H1 (cell line): ENCODE data around the gene CSF2RB. TPM values are rescaled to one million over a fixed set of nuclear protein-coding genes. Genes with fewer than 3 reads are reported as not detected.

ENCODE experiments used
- BACH1 ChIP-seq: IDR thresholded peaks from 2 replicates; pipeline ENCODE4 v1.6.1; 2012; ENCODE audit warnings: low read length, improper control_type of control experiment
- EZH2 ChIP-seq: fragments of 200-600 bp; sonication (generic); IDR thresholded peaks from 2 replicates; pipeline ENCODE4 v1.7.1; 2012; ENCODE audit warnings: low read depth, mild to moderate bottlenecking, moderate library complexity, low read length, inconsistent platforms; ENCODE audit not compliant: severe bottlenecking
- FOSL1 ChIP-seq: IDR thresholded peaks from 2 replicates; pipeline ENCODE4 v1.6.1; 2011; ENCODE audit warnings: mild to moderate bottlenecking, low read depth, low read length, moderate library complexity; ENCODE audit not compliant: insufficient read depth
- POLR2A ChIP-seq, 2 experiments: IDR thresholded peaks; 1 replicate in 1 of 2; 2 replicates in 1 of 2; pipeline ENCODE4 v1.6.1; 2011; ENCODE audit warnings: low read depth in 2 of 2, low read length in 2 of 2, mild to moderate bottlenecking in 2 of 2; ENCODE audit errors: control extremely low read depth in 1 of 2
- RAD21 ChIP-seq, 2 experiments: IDR thresholded peaks in 1 of 2; conservative IDR thresholded peaks in 1 of 2; 2 replicates each; pipeline ENCODE4 v1.6.1; 2011; ENCODE audit warnings: low read depth in 2 of 2, low read length in 2 of 2, improper control_type of control experiment in 1 of 2, inconsistent platforms in 1 of 2, mild to moderate bottlenecking in 1 of 2, moderate library complexity in 1 of 2
- SAP30 ChIP-seq: fragments of 300-600 bp; sonication (generic); IDR thresholded peaks from 2 replicates; pipeline ENCODE4 v1.7.1; 2012; ENCODE audit warnings: low read length, moderate library complexity, mild to moderate bottlenecking, inconsistent platforms; ENCODE audit not compliant: insufficient read depth, insufficient replicate concordance
- SIN3A ChIP-seq, 2 experiments: IDR thresholded peaks in 1 of 2; conservative IDR thresholded peaks in 1 of 2; 2 replicates each; pipeline ENCODE4 v1.6.1; 2011 to 2012; ENCODE audit warnings: low read length in 2 of 2, improper control_type of control experiment in 1 of 2, low read depth in 1 of 2, mild to moderate bottlenecking in 1 of 2
- SIX5 ChIP-seq: IDR thresholded peaks from 2 replicates; pipeline ENCODE4 v1.6.1; 2011; ENCODE audit warnings: mild to moderate bottlenecking, low read depth, low read length
- SP1 ChIP-seq: IDR thresholded peaks from 2 replicates; pipeline ENCODE4 v1.6.1; 2011; ENCODE audit warnings: low read depth, low read length
- SP2 ChIP-seq: IDR thresholded peaks from 2 replicates; pipeline ENCODE4 v1.6.1; 2012; ENCODE audit warnings: mild to moderate bottlenecking, low read length, inconsistent platforms
- polyA plus RNA-seq, 7 experiments: library from polyadenylated mRNA; depleted of rRNA in 3 of 7; stranded (reverse) in 5 of 7; unstranded in 2 of 7; fragments of >200 nt in 5 of 7; fragments of 200-250 nt in 2 of 7; gene quantifications; 1 replicate in 5 of 7; 2 replicates in 1 of 7; 4 replicates in 1 of 7; pipeline versions ENCODE4 v1.2.1 to v1.2.3, GENCODE V29; 2011 to 2013; ENCODE audit warnings: missing spikeins in 2 of 7, mixed read lengths in 2 of 7
- total RNA-seq: library from RNA; stranded (reverse); fragmentation: NEBNext Ultra II Directional; extraction: Animal tissue kit (Norgen Biotek cat#: 25700); gene quantifications from 2 replicates; pipeline ENCODE4 v1.2.1, GENCODE V29; 2021

CSF2RB gene
- total and polyA plus RNA-seq, 2 of the 8 experiments (the other 6 are each of a cell fraction or from before 2014, with no cell fraction given) = not detected

DNA sequence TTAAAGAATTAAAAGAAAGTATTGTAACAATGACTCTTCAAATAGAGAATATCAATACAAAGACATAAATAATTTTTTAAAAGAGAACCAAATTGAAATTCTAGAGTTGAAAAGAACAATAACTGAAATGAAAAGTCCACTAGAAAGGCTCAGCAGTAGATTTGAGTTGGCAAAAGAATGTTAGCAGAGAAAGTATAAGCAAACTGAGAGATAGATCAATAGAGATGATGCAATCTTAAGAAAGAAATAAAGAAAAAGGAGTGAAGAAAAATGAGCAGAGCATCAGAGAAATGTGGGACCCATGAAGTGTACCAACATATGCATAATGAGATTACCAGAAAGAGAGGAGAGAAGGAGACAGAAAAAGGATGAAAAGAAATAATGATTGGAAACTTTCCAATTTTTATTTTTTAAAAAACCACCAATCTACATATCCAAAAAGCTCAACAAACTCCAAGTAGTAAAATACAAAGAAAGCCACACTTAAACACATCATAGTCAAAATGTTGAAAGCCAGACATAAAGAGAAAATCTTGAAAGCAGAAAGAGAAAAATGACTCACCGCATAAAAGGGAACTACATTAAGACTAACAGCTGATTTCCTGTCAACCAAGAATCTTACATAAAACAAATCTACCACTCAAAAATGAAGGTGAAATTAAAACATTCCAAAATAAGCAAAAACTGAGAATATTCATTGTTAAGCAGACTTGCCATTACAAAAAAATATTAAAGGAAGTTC is 31.8 kb upstream of the CSF2RB start (continued):
- TF ChIP-seq SAP30 = no peak
- no peak for TF ChIP-seq SIN3A (conservative IDR thresholded peaks at IDR 0.05 in 1 of 2, IDR thresholded peaks at IDR 0.05 in 1 of 2; ENCODE audit: low read depth in 1 of 2, low read length in 2 of 2)
- TF ChIP-seq EZH2 = no peak
- no peak for TF ChIP-seq POLR2A (IDR thresholded peaks at IDR 0.05; ENCODE audit: control extremely low read depth in 1 of 2, low read depth in 2 of 2, low read length in 2 of 2)
- no peak for TF ChIP-seq FOSL1
- no peak for TF ChIP-seq BACH1
- no peak for TF ChIP-seq SP1
- TF ChIP-seq RAD21 (IDR thresholded peaks at IDR 0.05 in 1 of 2, conservative IDR thresholded peaks at IDR 0.05 in 1 of 2; ENCODE audit: low read depth in 2 of 2, low read length in 2 of 2) = no peak
- no peak for TF ChIP-seq SIX5
- no peak for TF ChIP-seq SP2
